ENCODE data around the gene KCNH6. TPM values are rescaled to one million over a fixed set of nuclear protein-coding genes. Genes with fewer than 3 reads are reported as not detected.

The KCNH6 gene
- polyA plus RNA-seq, 3 donors: not detected

GRCh38 chr17:63563339-63563738 lies 40.2 kb downstream of the KCNH6 start:
- no peaks in the 10 kb centered on the region for H3K9me3 Mint-ChIP-seq

GRCh38 chr17:63564562-63564961 lies 41.4 kb downstream of the KCNH6 start:
- Mint-ChIP-seq H3K27ac (peak overlapping the region in 3 of 7 donors; percentile 2 to 75 (median 59)), H3K9me3 (peaks cover 0 to 2% (median 0%) of the 10 kb centered on the region in 7 donors), H3K4me1 (peaks cover 2% of the 10 kb centered on the region), H3K36me3 (peaks cover 7 to 16% of the 10 kb centered on the region in 2 donors), H3K27me3 (ENCODE audit: low read depth in 3 of 3) (no peaks in the 10 kb centered on the region), H3K4me3 (no peak overlapping the region)
- Histone ChIP-seq H3K79me2 (ENCODE audit: insufficient read depth, low read length) (peaks cover 94% of the 10 kb centered on the region), H3K4me3 (replicated peaks in 1 of 3; ENCODE audit: low read depth in 2 of 3, low read length in 3 of 3) (no peak overlapping the region), H3K27ac (ENCODE audit: low read depth in 1 of 2, low read length in 2 of 2) (no peak overlapping the region), H3K27me3 (ENCODE audit: control insufficient read depth in 2 of 2, insufficient read depth in 2 of 2, low read length in 2 of 2) (no peaks in the 10 kb centered on the region), H3K4me1 (ENCODE audit: control insufficient read depth in 1 of 2, insufficient read depth in 2 of 2, low read length in 2 of 2) (no peaks in the 10 kb centered on the region), H4K20me1 (ENCODE audit: insufficient read depth, low read length) (peaks cover 96% of the 10 kb centered on the region), H3K4me2 (replicated peaks; ENCODE audit: extremely low read depth, low read length, poor library complexity, severe bottlenecking) (no peak overlapping the region), H3K36me3 (replicated peaks in 1 of 2; ENCODE audit: control insufficient read depth in 1 of 2, insufficient read depth in 2 of 2, low read length in 2 of 2) (peaks cover 3 to 21% of the 10 kb centered on the region in 2 donors), H3K9me3 (replicated peaks in 1 of 2; ENCODE audit: control insufficient read depth in 1 of 2, insufficient read depth in 1 of 2, low read length in 2 of 2) (no peaks in the 10 kb centered on the region), H2AFZ (ENCODE audit: insufficient read depth, low read depth, low read length, poor library complexity, severe bottlenecking) (no peak overlapping the region), H3K9ac (ENCODE audit: insufficient read depth, low read length, poor library complexity, severe bottlenecking) (no peak overlapping the region)
- TF ChIP-seq CTCF (IDR thresholded peaks at IDR 0.05): no peak
- WGBS (ENCODE audit: insufficient coverage): no CpG with 5 or more reads among the region's 5 CpGs
- intact Hi-C loops (cut with micrococcal nuclease): no loop called here
- DNase-seq: no peak

More at GRCh38 chr17:63563339-63563738, 40.2 kb downstream of the KCNH6 start:
- Mint-ChIP-seq H3K4me3 (no peak overlapping the region), H3K4me1 (peaks cover 2% of the 10 kb centered on the region), H3K27ac (no peak overlapping the region), H3K36me3 (peaks cover 3 to 13% of the 10 kb centered on the region in 2 donors), H3K27me3 (ENCODE audit: low read depth in 3 of 3) (no peaks in the 10 kb centered on the region)
- H3K9me3 ChIP-seq (replicated peaks in 1 of 2; ENCODE audit: control insufficient read depth in 1 of 2, insufficient read depth in 1 of 2, low read length in 2 of 2): no peaks in the 10 kb centered on the region
- H3K79me2 ChIP-seq (ENCODE audit: insufficient read depth, low read length): peaks cover 92% of the 10 kb centered on the region
- DNase-seq: no peak
- intact Hi-C loops (cut with micrococcal nuclease): no loop called here
- no peak for TF ChIP-seq CTCF (IDR thresholded peaks at IDR 0.05)
- no peak overlapping the region for H3K9ac ChIP-seq (ENCODE audit: insufficient read depth, low read length, poor library complexity, severe bottlenecking)
- H2AFZ ChIP-seq (ENCODE audit: insufficient read depth, low read depth, low read length, poor library complexity, severe bottlenecking): no peak overlapping the region
- no peaks in the 10 kb centered on the region for H3K4me1 ChIP-seq (ENCODE audit: control insufficient read depth in 1 of 2, insufficient read depth in 2 of 2, low read length in 2 of 2)
- no peak overlapping the region for H3K27ac ChIP-seq (ENCODE audit: low read depth in 1 of 2, low read length in 2 of 2)
- H3K27me3 ChIP-seq (ENCODE audit: control insufficient read depth in 2 of 2, insufficient read depth in 2 of 2, low read length in 2 of 2): no peaks in the 10 kb centered on the region
- H3K36me3 ChIP-seq (replicated peaks in 1 of 2; ENCODE audit: control insufficient read depth in 1 of 2, insufficient read depth in 2 of 2, low read length in 2 of 2): peaks cover 3 to 9% of the 10 kb centered on the region in 2 donors
- H3K4me2 ChIP-seq (replicated peaks; ENCODE audit: extremely low read depth, low read length, poor library complexity, severe bottlenecking): no peak overlapping the region
- H3K4me3 ChIP-seq (replicated peaks in 1 of 3; ENCODE audit: low read depth in 2 of 3, low read length in 3 of 3): no peak overlapping the region
- 100% methylated on average over 1 of the region's 2 CpGs for WGBS (ENCODE audit: insufficient coverage)
- H4K20me1 ChIP-seq (ENCODE audit: insufficient read depth, low read length): peaks cover 93% of the 10 kb centered on the region

All from CD14-positive monocyte (primary cell).